Measurements from ENCODE around the gene CCL1. TPM values are rescaled to one million over a fixed set of nuclear protein-coding genes. Genes with fewer than 3 reads are reported as not detected.

The CCL1 gene
- total and polyA plus RNA-seq, 10 of the 15 experiments (the other 5 are each of a cell fraction or from before 2014, with no cell fraction given), result 0.14 to 1.8 (median 0.40) TPM; not detected in 3

DNA sequence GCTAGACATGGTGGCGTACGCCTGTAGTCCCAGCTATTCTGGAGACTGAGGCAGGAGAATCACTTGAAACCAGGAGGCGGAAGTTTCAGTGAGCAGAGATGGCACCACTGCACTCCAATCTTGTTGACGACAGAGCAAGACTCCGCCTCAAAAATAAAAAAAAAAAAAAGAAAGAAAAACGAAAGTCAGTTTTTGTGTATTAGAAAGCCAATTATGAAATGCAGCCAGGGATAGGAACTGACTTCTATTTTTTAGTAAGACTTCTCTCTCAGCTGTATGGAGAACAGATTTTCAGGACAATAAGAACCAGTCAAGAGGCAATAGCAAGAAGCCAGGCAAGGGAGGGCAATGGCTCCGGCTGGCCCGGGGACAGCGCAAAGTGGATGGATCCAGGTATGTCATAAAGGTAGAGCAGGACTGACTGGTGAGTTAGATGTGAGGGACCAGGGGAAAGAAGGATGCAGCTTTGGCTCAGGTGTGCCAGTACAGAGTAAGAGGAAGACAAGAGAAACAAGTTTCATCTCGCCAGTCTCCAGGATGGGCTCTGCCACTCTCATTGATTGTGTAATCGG, 12.5 kb upstream of the CCL1 start:
- ChIA-PET CTCF (interaction anchor here (1.5 to 7.2 kb wide), 2 partner anchors 14 kb away, joined by 3 to 66 read pairs; partner anchors contain the start of gene CCL1), POLR2A (no interaction called here), RAD21 (ENCODE audit: unreplicated experiment) (no interaction called here), SMC1A (ENCODE audit: uncharacterized antibody, unreplicated experiment) (interaction anchor here (1.3 kb wide), 1 partner anchor 11 kb away, joined by 3 read pairs; no protein-coding TSS in a partner anchor)
- Histone ChIP-seq H3K27me3 (replicated peaks in 1 of 2; ENCODE audit: control insufficient read depth in 2 of 2, insufficient read depth in 2 of 2, low read length in 1 of 2) (peaks cover 0 to 8% of the 10 kb centered on the region in 2 experiments; a peak in 2 of 4 replicates), H4K20me1 (ENCODE audit: control insufficient read depth, insufficient read depth) (no peaks in the 10 kb centered on the region), H3K4me1 (ENCODE audit: control insufficient read depth, insufficient read depth, low read length) (peaks cover 28% of the 10 kb centered on the region), H3K9ac (ENCODE audit: control insufficient read depth, insufficient read depth, low read length) (no peak overlapping the region), H3K79me2 (ENCODE audit: control insufficient read depth, insufficient read depth, low read length) (no peaks in the 10 kb centered on the region), H3K9me3 (replicated peaks; ENCODE audit: control insufficient read depth, insufficient read depth, low read length) (no peaks in the 10 kb centered on the region; the same call in 1 of the 3 replicates), H3K36me3 (ENCODE audit: control insufficient read depth in 2 of 2, insufficient read depth in 2 of 2, low read length in 1 of 2) (no peaks in the 10 kb centered on the region), H3K4me3 (no peak overlapping the region), H3K4me2 (ENCODE audit: control insufficient read depth, insufficient read depth) (no peak overlapping the region), H2AFZ (ENCODE audit: control insufficient read depth, low read depth, low read length) (no peak overlapping the region), H3K27ac (ENCODE audit: control insufficient read depth, insufficient read depth) (no peak overlapping the region)
- TF ChIP-seq HCFC1 (IDR thresholded peaks at IDR 0.05; ENCODE audit: low read length) (no peak), CHD2 (IDR thresholded peaks at IDR 0.05; ENCODE audit: borderline replicate concordance, low read depth, low read length) (no peak), RAD51 (IDR thresholded peaks at IDR 0.05) (no peak), SIN3A (IDR thresholded peaks at IDR 0.05; ENCODE audit: low read depth, low read length) (no peak), RUNX3 (IDR thresholded peaks at IDR 0.05; ENCODE audit: low read length) (no peak), GATAD2B (conservative IDR thresholded peaks at IDR 0.05; ENCODE audit: low read depth) (no peak), SRF (IDR thresholded peaks at IDR 0.05; ENCODE audit: low read depth in 2 of 2, low read length in 2 of 2) (no peak), FOS (IDR thresholded peaks at IDR 0.05; ENCODE audit: borderline replicate concordance, extremely low read depth, insufficient read length) (no peak), KLF5 (IDR thresholded peaks at IDR 0.05; ENCODE audit: partially characterized antibody) (no peak), RAD21 (IDR thresholded peaks at IDR 0.05; ENCODE audit: insufficient read depth, low read depth, low read length) (no peak), EP300 (IDR thresholded peaks at IDR 0.05; ENCODE audit: borderline replicate concordance in 1 of 2, control insufficient read depth in 1 of 2, low read depth in 2 of 2, low read length in 2 of 2) (no peak), DPF2 (IDR thresholded peaks at IDR 0.05) (no peak)
- TF ChIP-seq, protein P1, sequence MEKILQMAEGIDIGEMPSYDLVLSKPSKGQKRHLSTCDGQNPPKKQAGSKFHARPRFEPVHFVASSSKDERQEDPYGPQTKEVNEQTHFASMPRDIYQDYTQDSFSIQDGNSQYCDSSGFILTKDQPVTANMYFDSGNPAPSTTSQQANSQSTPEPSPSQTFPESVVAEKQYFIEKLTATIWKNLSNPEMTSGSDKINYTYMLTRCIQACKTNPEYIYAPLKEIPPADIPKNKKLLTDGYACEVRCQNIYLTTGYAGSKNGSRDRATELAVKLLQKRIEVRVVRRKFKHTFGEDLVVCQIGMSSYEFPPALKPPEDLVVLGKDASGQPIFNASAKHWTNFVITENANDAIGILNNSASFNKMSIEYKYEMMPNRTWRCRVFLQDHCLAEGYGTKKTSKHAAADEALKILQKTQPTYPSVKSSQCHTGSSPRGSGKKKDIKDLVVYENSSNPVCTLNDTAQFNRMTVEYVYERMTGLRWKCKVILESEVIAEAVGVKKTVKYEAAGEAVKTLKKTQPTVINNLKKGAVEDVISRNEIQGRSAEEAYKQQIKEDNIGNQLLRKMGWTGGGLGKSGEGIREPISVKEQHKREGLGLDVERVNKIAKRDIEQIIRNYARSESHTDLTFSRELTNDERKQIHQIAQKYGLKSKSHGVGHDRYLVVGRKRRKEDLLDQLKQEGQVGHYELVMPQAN (conservative IDR thresholded peaks at IDR 0.05), result no peak
- TF ChIP-seq, protein P2, sequence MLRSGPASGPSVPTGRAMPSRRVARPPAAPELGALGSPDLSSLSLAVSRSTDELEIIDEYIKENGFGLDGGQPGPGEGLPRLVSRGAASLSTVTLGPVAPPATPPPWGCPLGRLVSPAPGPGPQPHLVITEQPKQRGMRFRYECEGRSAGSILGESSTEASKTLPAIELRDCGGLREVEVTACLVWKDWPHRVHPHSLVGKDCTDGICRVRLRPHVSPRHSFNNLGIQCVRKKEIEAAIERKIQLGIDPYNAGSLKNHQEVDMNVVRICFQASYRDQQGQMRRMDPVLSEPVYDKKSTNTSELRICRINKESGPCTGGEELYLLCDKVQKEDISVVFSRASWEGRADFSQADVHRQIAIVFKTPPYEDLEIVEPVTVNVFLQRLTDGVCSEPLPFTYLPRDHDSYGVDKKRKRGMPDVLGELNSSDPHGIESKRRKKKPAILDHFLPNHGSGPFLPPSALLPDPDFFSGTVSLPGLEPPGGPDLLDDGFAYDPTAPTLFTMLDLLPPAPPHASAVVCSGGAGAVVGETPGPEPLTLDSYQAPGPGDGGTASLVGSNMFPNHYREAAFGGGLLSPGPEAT (IDR thresholded peaks at IDR 0.05; ENCODE audit: low read depth), result no peak
- TF ChIP-seq, protein P3, sequence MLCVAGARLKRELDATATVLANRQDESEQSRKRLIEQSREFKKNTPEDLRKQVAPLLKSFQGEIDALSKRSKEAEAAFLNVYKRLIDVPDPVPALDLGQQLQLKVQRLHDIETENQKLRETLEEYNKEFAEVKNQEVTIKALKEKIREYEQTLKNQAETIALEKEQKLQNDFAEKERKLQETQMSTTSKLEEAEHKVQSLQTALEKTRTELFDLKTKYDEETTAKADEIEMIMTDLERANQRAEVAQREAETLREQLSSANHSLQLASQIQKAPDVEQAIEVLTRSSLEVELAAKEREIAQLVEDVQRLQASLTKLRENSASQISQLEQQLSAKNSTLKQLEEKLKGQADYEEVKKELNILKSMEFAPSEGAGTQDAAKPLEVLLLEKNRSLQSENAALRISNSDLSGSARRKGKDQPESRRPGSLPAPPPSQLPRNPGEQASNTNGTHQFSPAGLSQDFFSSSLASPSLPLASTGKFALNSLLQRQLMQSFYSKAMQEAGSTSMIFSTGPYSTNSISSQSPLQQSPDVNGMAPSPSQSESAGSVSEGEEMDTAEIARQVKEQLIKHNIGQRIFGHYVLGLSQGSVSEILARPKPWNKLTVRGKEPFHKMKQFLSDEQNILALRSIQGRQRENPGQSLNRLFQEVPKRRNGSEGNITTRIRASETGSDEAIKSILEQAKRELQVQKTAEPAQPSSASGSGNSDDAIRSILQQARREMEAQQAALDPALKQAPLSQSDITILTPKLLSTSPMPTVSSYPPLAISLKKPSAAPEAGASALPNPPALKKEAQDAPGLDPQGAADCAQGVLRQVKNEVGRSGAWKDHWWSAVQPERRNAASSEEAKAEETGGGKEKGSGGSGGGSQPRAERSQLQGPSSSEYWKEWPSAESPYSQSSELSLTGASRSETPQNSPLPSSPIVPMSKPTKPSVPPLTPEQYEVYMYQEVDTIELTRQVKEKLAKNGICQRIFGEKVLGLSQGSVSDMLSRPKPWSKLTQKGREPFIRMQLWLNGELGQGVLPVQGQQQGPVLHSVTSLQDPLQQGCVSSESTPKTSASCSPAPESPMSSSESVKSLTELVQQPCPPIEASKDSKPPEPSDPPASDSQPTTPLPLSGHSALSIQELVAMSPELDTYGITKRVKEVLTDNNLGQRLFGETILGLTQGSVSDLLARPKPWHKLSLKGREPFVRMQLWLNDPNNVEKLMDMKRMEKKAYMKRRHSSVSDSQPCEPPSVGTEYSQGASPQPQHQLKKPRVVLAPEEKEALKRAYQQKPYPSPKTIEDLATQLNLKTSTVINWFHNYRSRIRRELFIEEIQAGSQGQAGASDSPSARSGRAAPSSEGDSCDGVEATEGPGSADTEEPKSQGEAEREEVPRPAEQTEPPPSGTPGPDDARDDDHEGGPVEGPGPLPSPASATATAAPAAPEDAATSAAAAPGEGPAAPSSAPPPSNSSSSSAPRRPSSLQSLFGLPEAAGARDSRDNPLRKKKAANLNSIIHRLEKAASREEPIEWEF (IDR thresholded peaks at IDR 0.05; ENCODE audit: insufficient replicate concordance, low read depth, low read length), result no peak
- WGBS (ENCODE audit: insufficient coverage, insufficient replicate concordance, low lambda C conversion rate, missing lambda C conversion rate), result 79% methylated on average over 10 of the region's 11 CpGs
- DNase-seq (ENCODE audit: low read depth, low spot score) (no peak), ATAC-seq (no peak), FAIRE-seq (no peak)
- intact Hi-C loops (cut with micrococcal nuclease; ENCODE audit: unreplicated experiment) (loop anchor here (10.0 kb wide), 1 partner anchor 411 kb away; no protein-coding TSS in a partner anchor), in situ Hi-C loops (cut with MboI) (no loop called here)
- no TSS peak for BruUV-seq (replicated peaks)

All from GM12878 (cell line).